ENCODE measurements around the gene SLC25A11.
A peak's percentile ranks its signal among the peaks of the same experiment; 100 is the strongest.

SLC25A11 gene

GRCh38 chr17:4949321-4950074 is 9.7 kb upstream of the SLC25A11 start:
- Histone ChIP-seq H3K4me1 (ENCODE audit: control insufficient read depth, insufficient read depth, low read length) (peaks cover 53% of the 10 kb centered on the region), H3K9ac (ENCODE audit: low read length) (peak overlapping the region; percentile 96), H3K36me3 (ENCODE audit: control insufficient read depth, insufficient read depth, low read length) (peaks cover 34% of the 10 kb centered on the region)

GRCh38 chr17:4948931-4949320 is 9.1 kb upstream of the SLC25A11 start:
- peak overlapping the region; percentile 96 for H3K9ac ChIP-seq (ENCODE audit: low read length)
- peak overlapping the region; percentile 95 for H3K4me3 ChIP-seq (ENCODE audit: low read depth, low read length)
- H3K27ac ChIP-seq (ENCODE audit: low read depth, low read length): peak overlapping the region; percentile 99
- H3K4me1 ChIP-seq (ENCODE audit: control insufficient read depth, insufficient read depth, low read length): peaks cover 55% of the 10 kb centered on the region
- peaks cover 39% of the 10 kb centered on the region for H3K36me3 ChIP-seq (ENCODE audit: control insufficient read depth, insufficient read depth, low read length)
- H3K27me3 ChIP-seq (ENCODE audit: control insufficient read depth, insufficient read depth, low read length): no peaks in the 10 kb centered on the region
- no peaks in the 10 kb centered on the region for H3K9me3 ChIP-seq (ENCODE audit: control insufficient read depth, insufficient read depth, low read depth, low read length)

More at GRCh38 chr17:4949321-4950074, 9.7 kb upstream of the SLC25A11 start:
- H3K27me3 ChIP-seq (ENCODE audit: control insufficient read depth, insufficient read depth, low read length): no peaks in the 10 kb centered on the region
- peak overlapping the region; percentile 99 for H3K27ac ChIP-seq (ENCODE audit: low read depth, low read length)
- H3K4me3 ChIP-seq (ENCODE audit: low read depth, low read length): peak overlapping the region; percentile 95
- H3K9me3 ChIP-seq (ENCODE audit: control insufficient read depth, insufficient read depth, low read depth, low read length): no peaks in the 10 kb centered on the region

GRCh38 chr17:4948166-4948930 is 8.5 kb upstream of the SLC25A11 start, which contains the start of gene PFN1:
Gene PFN1 (minus strand): TSS chr17:4948530. CDS start chr17:4948394, 136 bp downstream.
- Histone ChIP-seq H3K4me3 (ENCODE audit: low read depth, low read length) (peak within 1 kb of the TSS; percentile 95), H3K4me1 (ENCODE audit: control insufficient read depth, insufficient read depth, low read length) (peaks cover 49% of the 10 kb centered on the region), H3K9ac (ENCODE audit: low read length) (peak within 1 kb of the TSS; percentile 100), H3K27me3 (ENCODE audit: control insufficient read depth, insufficient read depth, low read length) (no peaks in the 10 kb centered on the region), H3K36me3 (ENCODE audit: control insufficient read depth, insufficient read depth, low read length) (peaks cover 45% of the 10 kb centered on the region), H3K27ac (ENCODE audit: low read depth, low read length) (peak within 1 kb of the TSS; percentile 99), H3K9me3 (ENCODE audit: control insufficient read depth, insufficient read depth, low read depth, low read length) (no peaks in the 10 kb centered on the region)

GRCh38 chr17:4947411-4948165 is 7.7 kb upstream of the SLC25A11 start:
- Histone ChIP-seq H3K9me3 (ENCODE audit: control insufficient read depth, insufficient read depth, low read depth, low read length) (no peaks in the 10 kb centered on the region), H3K4me1 (ENCODE audit: control insufficient read depth, insufficient read depth, low read length) (peaks cover 43% of the 10 kb centered on the region)

GRCh38 chr17:4947010-4947410 is 7.2 kb upstream of the SLC25A11 start:
- Histone ChIP-seq H3K9me3 (ENCODE audit: control insufficient read depth, insufficient read depth, low read depth, low read length) (no peaks in the 10 kb centered on the region), H3K27ac (ENCODE audit: low read depth, low read length) (peak overlapping the region; percentile 30; the same call in 1 of the 2 replicates), H3K9ac (ENCODE audit: low read length) (peak overlapping the region; percentile 80), H3K36me3 (ENCODE audit: control insufficient read depth, insufficient read depth, low read length) (peaks cover 58% of the 10 kb centered on the region), H3K27me3 (ENCODE audit: control insufficient read depth, insufficient read depth, low read length) (no peaks in the 10 kb centered on the region), H3K4me1 (ENCODE audit: control insufficient read depth, insufficient read depth, low read length) (peaks cover 42% of the 10 kb centered on the region), H3K4me3 (ENCODE audit: low read depth, low read length) (peak overlapping the region; percentile 95)

More at GRCh38 chr17:4947411-4948165, 7.7 kb upstream of the SLC25A11 start:
- no peaks in the 10 kb centered on the region for H3K27me3 ChIP-seq (ENCODE audit: control insufficient read depth, insufficient read depth, low read length)
- peak overlapping the region; percentile 95 for H3K4me3 ChIP-seq (ENCODE audit: low read depth, low read length)
- H3K27ac ChIP-seq (ENCODE audit: low read depth, low read length): peak overlapping the region; percentile 99
- peak overlapping the region; percentile 100 for H3K9ac ChIP-seq (ENCODE audit: low read length)
- H3K36me3 ChIP-seq (ENCODE audit: control insufficient read depth, insufficient read depth, low read length): peaks cover 53% of the 10 kb centered on the region

- Histone ChIP-seq H3K27me3 (ENCODE audit: control insufficient read depth, insufficient read depth, low read length) (no peaks in the 10 kb centered on the region), H3K4me1 (ENCODE audit: control insufficient read depth, insufficient read depth, low read length) (peaks cover 37% of the 10 kb centered on the region), H3K27ac (ENCODE audit: low read depth, low read length) (peak overlapping the region; percentile 30; the same call in 1 of the 2 replicates), H3K4me3 (ENCODE audit: low read depth, low read length) (peak overlapping the region; percentile 95), H3K9ac (ENCODE audit: low read length) (peak overlapping the region; percentile 80), H3K9me3 (ENCODE audit: control insufficient read depth, insufficient read depth, low read depth, low read length) (no peaks in the 10 kb centered on the region), H3K36me3 (ENCODE audit: control insufficient read depth, insufficient read depth, low read length) (peaks cover 59% of the 10 kb centered on the region)
These were observed 6.6 kb upstream of the SLC25A11 start for GRCh38 chr17:4946312-4946976.

- peak overlapping the region; percentile 4; the same call in 1 of the 2 replicates for H3K27ac ChIP-seq (ENCODE audit: low read depth, low read length)
- H3K27me3 ChIP-seq (ENCODE audit: control insufficient read depth, insufficient read depth, low read length): no peaks in the 10 kb centered on the region
- peaks cover 34% of the 10 kb centered on the region for H3K4me1 ChIP-seq (ENCODE audit: control insufficient read depth, insufficient read depth, low read length)
- H3K9ac ChIP-seq (ENCODE audit: low read length): peak overlapping the region; percentile 80
- H3K4me3 ChIP-seq (ENCODE audit: low read depth, low read length): peak overlapping the region; percentile 95
- H3K36me3 ChIP-seq (ENCODE audit: control insufficient read depth, insufficient read depth, low read length): peaks cover 59% of the 10 kb centered on the region
- H3K9me3 ChIP-seq (ENCODE audit: control insufficient read depth, insufficient read depth, low read depth, low read length): no peaks in the 10 kb centered on the region
These were observed 6.1 kb upstream of the SLC25A11 start for GRCh38 chr17:4945944-4946280.

GRCh38 chr17:4945176-4945943 is 5.5 kb upstream of the SLC25A11 start:
- H3K4me3 ChIP-seq (ENCODE audit: low read depth, low read length): peak overlapping the region; percentile 20
- H3K9ac ChIP-seq (ENCODE audit: low read length): peak overlapping the region; percentile 29
- H3K36me3 ChIP-seq (ENCODE audit: control insufficient read depth, insufficient read depth, low read length): peaks cover 59% of the 10 kb centered on the region
- no peaks in the 10 kb centered on the region for H3K27me3 ChIP-seq (ENCODE audit: control insufficient read depth, insufficient read depth, low read length)
- no peaks in the 10 kb centered on the region for H3K9me3 ChIP-seq (ENCODE audit: control insufficient read depth, insufficient read depth, low read depth, low read length)
- peak overlapping the region; percentile 8; the same call in 1 of the 2 replicates for H3K27ac ChIP-seq (ENCODE audit: low read depth, low read length)
- H3K4me1 ChIP-seq (ENCODE audit: control insufficient read depth, insufficient read depth, low read length): peaks cover 28% of the 10 kb centered on the region

GRCh38 chr17:4944554-4945175 is 4.8 kb upstream of the SLC25A11 start:
- Histone ChIP-seq H3K9me3 (ENCODE audit: control insufficient read depth, insufficient read depth, low read depth, low read length) (no peaks in the 10 kb centered on the region), H3K4me3 (ENCODE audit: low read depth, low read length) (no peak overlapping the region), H3K27ac (ENCODE audit: low read depth, low read length) (peak overlapping the region; percentile 8; the same call in 1 of the 2 replicates), H3K27me3 (ENCODE audit: control insufficient read depth, insufficient read depth, low read length) (no peaks in the 10 kb centered on the region), H3K4me1 (ENCODE audit: control insufficient read depth, insufficient read depth, low read length) (peaks cover 27% of the 10 kb centered on the region), H3K36me3 (ENCODE audit: control insufficient read depth, insufficient read depth, low read length) (peaks cover 59% of the 10 kb centered on the region), H3K9ac (ENCODE audit: low read length) (peak overlapping the region; percentile 29)
